ENCODE results near the gene CCDC175. TPM values are rescaled to one million over a fixed set of nuclear protein-coding genes. Genes with fewer than 3 reads are reported as not detected.

The CCDC175 gene
- total and polyA plus RNA-seq, 4 donors: not detected

DNA sequence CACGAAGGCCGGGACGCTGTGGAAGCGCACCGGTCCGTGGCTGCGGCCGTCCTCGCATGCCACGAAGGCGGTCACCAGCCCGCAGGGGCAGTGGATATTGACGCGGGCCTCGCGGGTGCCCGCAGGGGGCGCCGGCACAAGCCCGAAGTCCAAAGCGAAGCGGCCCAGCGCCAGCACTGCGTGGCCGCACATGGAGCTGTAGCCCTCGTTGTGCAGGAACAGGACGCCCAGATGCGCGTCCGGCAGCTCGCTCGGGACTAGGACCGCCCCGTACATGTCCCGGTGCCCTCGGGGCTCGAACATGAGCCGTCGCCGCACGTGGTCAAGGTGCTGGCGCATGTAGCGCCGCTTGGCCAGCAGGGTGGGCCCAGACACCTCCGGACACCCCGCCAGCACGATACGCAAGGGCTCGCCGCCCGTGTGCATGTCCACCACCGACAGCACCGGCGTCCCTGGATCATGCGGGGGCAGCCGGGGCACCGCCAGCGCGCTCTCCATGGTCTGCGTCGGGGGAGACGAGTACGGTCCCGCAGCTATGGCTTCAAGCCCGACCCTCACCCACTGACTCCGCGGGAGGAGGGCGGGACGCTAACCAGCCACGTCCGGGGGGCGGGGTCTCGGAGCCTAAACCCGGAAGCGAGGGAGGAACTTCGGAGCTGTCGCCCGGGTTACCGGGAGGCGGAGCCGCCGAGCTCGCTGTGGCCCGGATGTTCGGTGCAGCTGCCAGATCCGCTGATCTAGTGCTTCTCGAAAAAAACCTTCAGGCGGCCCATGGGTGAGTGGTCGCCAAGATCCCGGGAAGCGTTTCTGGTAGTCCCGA lies 92.6 kb downstream of the CCDC175 start, which contains the start of the genes JKAMP and L3HYPDH:
Gene JKAMP (plus strand): TSS at position 699 of the 820 bp plus-strand sequence. CDS start 73 bp downstream, at position 772.
Gene L3HYPDH (minus strand): TSS at position 590 of the 820 bp plus-strand sequence. CDS start 92 bp downstream, at position 498.
- Histone ChIP-seq H3K27ac (ENCODE audit: low read depth in 1 of 2, low read length in 2 of 2) (peak within 1 kb of the TSS; percentile 93 to 98), H3K9me3 (ENCODE audit: control insufficient read depth in 4 of 4, low read length in 3 of 4) (no peaks in the 10 kb centered on the region)

More for the DNA sequence above, 92.6 kb downstream of the CCDC175 start, which contains the start of the genes JKAMP and L3HYPDH:
- Histone ChIP-seq H3K4me3 (ENCODE audit: low read depth in 1 of 3, low read length in 3 of 3) (peak within 1 kb of the TSS; percentile 61 to 74 (median 69)), H3K36me3 (ENCODE audit: control insufficient read depth in 4 of 4, insufficient read depth in 3 of 4, low read depth in 1 of 4, low read length in 3 of 4) (peaks cover 0 to 15% (median 8%) of the 10 kb centered on the region in 4 donors), H3K27me3 (ENCODE audit: control insufficient read depth in 4 of 4, insufficient read depth in 4 of 4, low read length in 3 of 4) (no peaks in the 10 kb centered on the region), H3K9ac (ENCODE audit: low read depth in 1 of 2, low read length in 2 of 2) (peak within 1 kb of the TSS; percentile 70 to 90), H3K4me1 (ENCODE audit: control insufficient read depth in 4 of 4, insufficient read depth in 4 of 4, low read length in 3 of 4) (peaks cover 5 to 36% (median 26%) of the 10 kb centered on the region in 4 donors)
- peak; percentile 98 for DNase-seq (ENCODE audit: low spot score)
- peak; percentile 35 to 62 for TF ChIP-seq HNF4A (conservative IDR thresholded peaks at IDR 0.05)
- TF ChIP-seq HNF4G (IDR thresholded peaks at IDR 0.05): peak; percentile 7
- peak; percentile 38 for TF ChIP-seq CTCF (IDR thresholded peaks at IDR 0.05; ENCODE audit: low read depth, low read length, missing input control)
- TF ChIP-seq GABPA (IDR thresholded peaks at IDR 0.05 in 1 of 2, conservative IDR thresholded peaks at IDR 0.05 in 1 of 2): peak in 1 of 2 donors; percentile 81
- no peak for TF ChIP-seq RXRA (IDR thresholded peaks at IDR 0.05)
- peak; percentile 56 for TF ChIP-seq TAF1 (conservative IDR thresholded peaks at IDR 0.05)
- no peak for TF ChIP-seq FOXA2 (IDR thresholded peaks at IDR 0.05)
- no peak for TF ChIP-seq JUND (IDR thresholded peaks at IDR 0.05)
- TF ChIP-seq FOXA1 (IDR thresholded peaks at IDR 0.05): no peak
- TF ChIP-seq EGR1 (IDR thresholded peaks at IDR 0.05; ENCODE audit: low read depth in 2 of 2): peak in 1 of 2 donors; percentile 6
- TF ChIP-seq, protein P1, sequence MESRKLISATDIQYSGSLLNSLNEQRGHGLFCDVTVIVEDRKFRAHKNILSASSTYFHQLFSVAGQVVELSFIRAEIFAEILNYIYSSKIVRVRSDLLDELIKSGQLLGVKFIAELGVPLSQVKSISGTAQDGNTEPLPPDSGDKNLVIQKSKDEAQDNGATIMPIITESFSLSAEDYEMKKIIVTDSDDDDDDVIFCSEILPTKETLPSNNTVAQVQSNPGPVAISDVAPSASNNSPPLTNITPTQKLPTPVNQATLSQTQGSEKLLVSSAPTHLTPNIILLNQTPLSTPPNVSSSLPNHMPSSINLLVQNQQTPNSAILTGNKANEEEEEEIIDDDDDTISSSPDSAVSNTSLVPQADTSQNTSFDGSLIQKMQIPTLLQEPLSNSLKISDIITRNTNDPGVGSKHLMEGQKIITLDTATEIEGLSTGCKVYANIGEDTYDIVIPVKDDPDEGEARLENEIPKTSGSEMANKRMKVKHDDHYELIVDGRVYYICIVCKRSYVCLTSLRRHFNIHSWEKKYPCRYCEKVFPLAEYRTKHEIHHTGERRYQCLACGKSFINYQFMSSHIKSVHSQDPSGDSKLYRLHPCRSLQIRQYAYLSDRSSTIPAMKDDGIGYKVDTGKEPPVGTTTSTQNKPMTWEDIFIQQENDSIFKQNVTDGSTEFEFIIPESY (IDR thresholded peaks at IDR 0.05): no peak
- no peak for TF ChIP-seq ATF3 (IDR thresholded peaks at IDR 0.05)
- TF ChIP-seq NR2F2 (IDR thresholded peaks at IDR 0.05): no peak
- TF ChIP-seq, protein P2, sequence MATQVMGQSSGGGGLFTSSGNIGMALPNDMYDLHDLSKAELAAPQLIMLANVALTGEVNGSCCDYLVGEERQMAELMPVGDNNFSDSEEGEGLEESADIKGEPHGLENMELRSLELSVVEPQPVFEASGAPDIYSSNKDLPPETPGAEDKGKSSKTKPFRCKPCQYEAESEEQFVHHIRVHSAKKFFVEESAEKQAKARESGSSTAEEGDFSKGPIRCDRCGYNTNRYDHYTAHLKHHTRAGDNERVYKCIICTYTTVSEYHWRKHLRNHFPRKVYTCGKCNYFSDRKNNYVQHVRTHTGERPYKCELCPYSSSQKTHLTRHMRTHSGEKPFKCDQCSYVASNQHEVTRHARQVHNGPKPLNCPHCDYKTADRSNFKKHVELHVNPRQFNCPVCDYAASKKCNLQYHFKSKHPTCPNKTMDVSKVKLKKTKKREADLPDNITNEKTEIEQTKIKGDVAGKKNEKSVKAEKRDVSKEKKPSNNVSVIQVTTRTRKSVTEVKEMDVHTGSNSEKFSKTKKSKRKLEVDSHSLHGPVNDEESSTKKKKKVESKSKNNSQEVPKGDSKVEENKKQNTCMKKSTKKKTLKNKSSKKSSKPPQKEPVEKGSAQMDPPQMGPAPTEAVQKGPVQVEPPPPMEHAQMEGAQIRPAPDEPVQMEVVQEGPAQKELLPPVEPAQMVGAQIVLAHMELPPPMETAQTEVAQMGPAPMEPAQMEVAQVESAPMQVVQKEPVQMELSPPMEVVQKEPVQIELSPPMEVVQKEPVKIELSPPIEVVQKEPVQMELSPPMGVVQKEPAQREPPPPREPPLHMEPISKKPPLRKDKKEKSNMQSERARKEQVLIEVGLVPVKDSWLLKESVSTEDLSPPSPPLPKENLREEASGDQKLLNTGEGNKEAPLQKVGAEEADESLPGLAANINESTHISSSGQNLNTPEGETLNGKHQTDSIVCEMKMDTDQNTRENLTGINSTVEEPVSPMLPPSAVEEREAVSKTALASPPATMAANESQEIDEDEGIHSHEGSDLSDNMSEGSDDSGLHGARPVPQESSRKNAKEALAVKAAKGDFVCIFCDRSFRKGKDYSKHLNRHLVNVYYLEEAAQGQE (IDR thresholded peaks at IDR 0.05): peak; percentile 54
- peak; percentile 63 for TF ChIP-seq MAX (IDR thresholded peaks at IDR 0.05)
- TF ChIP-seq YY1 (IDR thresholded peaks at IDR 0.05): peak; percentile 51
- TF ChIP-seq RAD21 (IDR thresholded peaks at IDR 0.05): peak in 1 of 2 donors; percentile 52
- TF ChIP-seq SP1 (IDR thresholded peaks at IDR 0.05): peak; percentile 32
- WGBS: under 1% methylated on average over 92 of the region's 92 CpGs
